H9 (cell line): ENCODE data around the gene MRO. TPM values are rescaled to one million over a fixed set of nuclear protein-coding genes. Genes with fewer than 3 reads are reported as not detected.

ENCODE experiments used
- DNase-seq: peaks from one replicate; pipeline ENCODE4 v3.0.0-alpha.2; 2017
- H2AFZ ChIP-seq: one replicate; pipeline ENCODE4 v1.6.1; 2013; ENCODE audit warnings: mild to moderate bottlenecking, low read length, control low read depth, moderate library complexity
- H2AK5ac ChIP-seq: 2 replicates; pipeline ENCODE4 v1.6.1; 2013; ENCODE audit warnings: low read length, control low read depth, mixed read lengths; ENCODE audit not compliant: insufficient read length
- H2BK120ac ChIP-seq: one replicate; pipeline ENCODE4 v1.6.1; 2013; ENCODE audit warnings: low read depth, mild to moderate bottlenecking, low read length, control low read depth, inconsistent platforms; ENCODE audit not compliant: poor library complexity, severe bottlenecking
- H2BK12ac ChIP-seq: 2 replicates; pipeline ENCODE4 v1.6.1; 2013; ENCODE audit warnings: low read length, control low read depth, mixed read lengths, low read depth; ENCODE audit not compliant: insufficient read length
- H2BK15ac ChIP-seq: 2 replicates; pipeline ENCODE4 v1.6.1; 2013; ENCODE audit warnings: low read depth, low read length, control low read depth
- H2BK20ac ChIP-seq: one replicate; pipeline ENCODE4 v1.6.1; 2013; ENCODE audit warnings: low read depth, mild to moderate bottlenecking, low read length, control low read depth, inconsistent platforms; ENCODE audit not compliant: poor library complexity, severe bottlenecking
- H2BK5ac ChIP-seq: 2 replicates; pipeline ENCODE4 v1.6.1; 2013; ENCODE audit warnings: low read length, control low read depth, mixed read lengths; ENCODE audit not compliant: insufficient read length
- H3K14ac ChIP-seq: 2 replicates; pipeline ENCODE4 v1.6.1; 2013; ENCODE audit warnings: low read length, control low read depth; ENCODE audit not compliant: insufficient read depth
- H3K18ac ChIP-seq: 2 replicates; pipeline ENCODE4 v1.6.1; 2013; ENCODE audit warnings: low read depth, mild to moderate bottlenecking, mixed read lengths, low read length, control low read depth; ENCODE audit not compliant: insufficient read length
- H3K23ac ChIP-seq: 2 replicates; pipeline ENCODE4 v1.6.1; 2013; ENCODE audit warnings: low read length, control low read depth, mixed read lengths, low read depth; ENCODE audit not compliant: insufficient read length
- H3K23me2 ChIP-seq: 2 replicates; pipeline ENCODE4 v1.6.1; 2013; ENCODE audit warnings: low read depth, mild to moderate bottlenecking, mixed read lengths, low read length, control low read depth; ENCODE audit not compliant: insufficient read length, poor library complexity, severe bottlenecking
- H3K27ac ChIP-seq: 2 replicates; pipeline ENCODE4 v1.5.1; 2013; ENCODE audit warnings: low read length, control low read depth, mixed read lengths, low read depth; ENCODE audit not compliant: insufficient read length
- H3K27me3 ChIP-seq: 2 replicates; pipeline ENCODE4 v1.6.1; 2013; ENCODE audit warnings: low read length, control low read depth, inconsistent platforms; ENCODE audit not compliant: insufficient read depth
- H3K4ac ChIP-seq: 2 replicates; pipeline ENCODE4 v1.6.1; 2013; ENCODE audit warnings: low read depth, mild to moderate bottlenecking, control low read depth, inconsistent platforms, low read length, moderate library complexity
- H3K4me1 ChIP-seq: 2 replicates; pipeline ENCODE4 v1.6.1; 2013; ENCODE audit warnings: low read length, control low read depth, inconsistent platforms; ENCODE audit not compliant: insufficient read depth
- H3K4me2 ChIP-seq: 2 replicates; pipeline ENCODE4 v1.6.1; 2013; ENCODE audit warnings: low read length, control low read depth, mixed read lengths; ENCODE audit not compliant: insufficient read length, insufficient read depth
- H3K56ac ChIP-seq: 2 replicates; pipeline ENCODE4 v1.6.1; 2013; ENCODE audit warnings: low read depth, mild to moderate bottlenecking, mixed read lengths, low read length, control low read depth; ENCODE audit not compliant: insufficient read length
- H3K79me1 ChIP-seq: 2 replicates; pipeline ENCODE4 v1.6.1; 2013; ENCODE audit warnings: low read depth, mild to moderate bottlenecking, moderate library complexity, low read length, control low read depth, inconsistent platforms; ENCODE audit not compliant: insufficient read depth, poor library complexity, severe bottlenecking
- H3K79me2 ChIP-seq: 2 replicates; pipeline ENCODE4 v1.6.1; 2013; ENCODE audit warnings: low read length, control low read depth, inconsistent platforms; ENCODE audit not compliant: insufficient read depth
- H3K9ac ChIP-seq: 2 replicates; pipeline ENCODE4 v1.6.1; 2013; ENCODE audit warnings: low read length, control low read depth, mixed read lengths; ENCODE audit not compliant: insufficient read length; ENCODE audit errors: extremely low read depth
- H3K9me3 ChIP-seq: one replicate; pipeline ENCODE4 v1.6.1; 2013; ENCODE audit warnings: low read depth, low read length, inconsistent platforms; ENCODE audit not compliant: control insufficient read depth
- H3T11ph ChIP-seq: one replicate; pipeline ENCODE4 v1.6.1; 2013; ENCODE audit warnings: mild to moderate bottlenecking, low read length, control low read depth, inconsistent platforms
- H4K20me1 ChIP-seq: one replicate; pipeline ENCODE4 v1.6.1; 2013; ENCODE audit not compliant: control insufficient read depth, insufficient read length, insufficient read depth
- H4K5ac ChIP-seq: 2 replicates; pipeline ENCODE4 v1.6.1; 2013; ENCODE audit warnings: low read depth, mild to moderate bottlenecking, mixed read lengths, low read length, control low read depth; ENCODE audit not compliant: insufficient read length
- H4K8ac ChIP-seq: replicated peaks from 2 replicates; pipeline ENCODE4 v1.6.1; 2013; ENCODE audit warnings: low read length, control low read depth, mixed read lengths, low read depth; ENCODE audit not compliant: insufficient read length
- H4K91ac ChIP-seq: 2 replicates; pipeline ENCODE4 v1.6.1; 2013; ENCODE audit warnings: low read depth, mild to moderate bottlenecking, moderate library complexity, mixed read lengths, low read length, control low read depth; ENCODE audit not compliant: insufficient read length
- H3K27ac Mint-ChIP-seq, 3 experiments: 2 replicates in 2 of 3; 3 replicates in 1 of 3; pipeline ENCODE4 v1.8.0; 2020 to 2021; ENCODE audit warnings: mixed read lengths in 3 of 3, mild to moderate bottlenecking in 1 of 3, moderate library complexity in 1 of 3
- H3K27me3 Mint-ChIP-seq: 2 replicates; pipeline ENCODE4 v1.8.0; 2021; ENCODE audit warnings: low read depth, mild to moderate bottlenecking, moderate library complexity, mixed read lengths
- H3K36me3 Mint-ChIP-seq, 3 experiments: 2 replicates in 2 of 3; 3 replicates in 1 of 3; pipeline ENCODE4 v1.8.0; 2020 to 2021; ENCODE audit warnings: low read depth in 3 of 3, mixed read lengths in 3 of 3; ENCODE audit not compliant: insufficient read depth in 1 of 3
- H3K4me1 Mint-ChIP-seq, 2 experiments: 2 replicates each; pipeline ENCODE4 v1.8.0; 2020; ENCODE audit warnings: mixed read lengths in 2 of 2
- H3K4me3 Mint-ChIP-seq, 2 experiments: 2 replicates in 1 of 2; 3 replicates in 1 of 2; pipeline ENCODE4 v1.8.0; 2020 to 2021; ENCODE audit warnings: mild to moderate bottlenecking in 2 of 2, mixed read lengths in 2 of 2, moderate library complexity in 1 of 2
- H3K9me3 Mint-ChIP-seq, 2 experiments: 2 replicates in 1 of 2; 3 replicates in 1 of 2; pipeline ENCODE4 v1.8.0; 2020; ENCODE audit warnings: mild to moderate bottlenecking in 2 of 2, mixed read lengths in 2 of 2, moderate library complexity in 1 of 2
- CTCF ChIP-seq: fragments of 200-600 bp; sonication (generic); conservative IDR thresholded peaks from 3 replicates; pipeline ENCODE4 v1.8.0; 2021; ENCODE audit warnings: antibody characterized with exemption, mild to moderate bottlenecking
- WGBS: extraction: QIAGEN DNeasy Blood & Tissue Kit; methylation state at CpG from one replicate; pipeline ENCODE4 v1.1.7; 2013; ENCODE audit warnings: missing lambda C conversion rate, low lambda C conversion rate, mixed read lengths; ENCODE audit not compliant: insufficient read length; ENCODE audit errors: extremely low coverage; 5-methylcytosine and 5-hydroxymethylcytosine counted together
- total RNA-seq: library from RNA; stranded (reverse); gene quantifications from 2 replicates; pipeline ENCODE4 v1.2.1, GENCODE V29; 2021

MRO gene
- total RNA-seq, 1 experiment from 2014 or later, result 0.57 TPM

GRCh38 chr18:50793641-50794565 is 25.9 kb downstream of the MRO start:
- Histone ChIP-seq H2BK15ac (no peak overlapping the region), H3K9me3 (no peaks in the 10 kb centered on the region), H2BK5ac (no peak overlapping the region), H2AFZ (no peak overlapping the region), H2BK12ac (no peak overlapping the region), H3K23me2 (no peaks in the 10 kb centered on the region), H3K23ac (no peak overlapping the region), H3K27me3 (no peaks in the 10 kb centered on the region), H3T11ph (no peak overlapping the region), H3K14ac (no peak overlapping the region), H3K18ac (no peak overlapping the region), H3K4me1 (no peaks in the 10 kb centered on the region), H2BK120ac (no peak overlapping the region), H3K4me2 (no peak overlapping the region), H3K4ac (no peak overlapping the region), H3K79me2 (no peaks in the 10 kb centered on the region), H3K56ac (no peak overlapping the region), H3K79me1 (no peaks in the 10 kb centered on the region), H3K9ac (no peak overlapping the region), H4K91ac (no peak overlapping the region), H2BK20ac (no peak overlapping the region), H3K27ac (no peak overlapping the region), H4K20me1 (no peaks in the 10 kb centered on the region), H4K8ac (no peak overlapping the region), H4K5ac (no peak overlapping the region), H2AK5ac (no peak overlapping the region)
- Mint-ChIP-seq H3K27ac (no peak overlapping the region), H3K4me3 (no peak overlapping the region), H3K4me1 (peaks cover 12% of the 10 kb centered on the region in 2 experiments), H3K27me3 (peaks cover 2% of the 10 kb centered on the region; the same call in 1 of the 2 replicates), H3K9me3 (no peaks in the 10 kb centered on the region), H3K36me3 (no peaks in the 10 kb centered on the region)
- WGBS, result no CpG with 5 or more reads among the region's 10 CpGs
- TF ChIP-seq CTCF, result no peak
- DNase-seq, result no peak
